K562 (cell line): ENCODE results near the gene PIGC. TPM values are rescaled to one million over a fixed set of nuclear protein-coding genes. Genes with fewer than 3 reads are reported as not detected.

Source experiments
- ELF4 ChIP-seq: fragments of 450-650 bp; formaldehyde crosslinking; IDR thresholded peaks from 2 replicates; pipeline ENCODE4 v1.4.0; 2022; ENCODE audit warnings: missing genetic modification characterization
- GTF2F1 ChIP-seq: IDR thresholded peaks from 2 replicates; pipeline ENCODE4 v1.6.1; 2011; ENCODE audit warnings: low read depth, low read length, improper control_type of control experiment
- HEY1 ChIP-seq: fragments of 250-450 bp; sonication (Bioruptor Pico); IDR thresholded peaks from 2 replicates; pipeline ENCODE4 v1.5.0; 2020; ENCODE audit warnings: mild to moderate bottlenecking, moderate library complexity, borderline replicate concordance
- LARP7 ChIP-seq: fragments of 450-650 bp; IDR thresholded peaks from 2 replicates; pipeline ENCODE4 v1.6.1; 2016
- MAZ ChIP-seq, 2 experiments: fragments of 450-650 bp in 1 of 2; sonication (generic) in 1 of 2; formaldehyde crosslinking; IDR thresholded peaks in 1 of 2; conservative IDR thresholded peaks in 1 of 2; 2 replicates each; pipeline versions ENCODE4 v1.4.0 to v1.5.0; 2020; ENCODE audit warnings: mild to moderate bottlenecking in 1 of 2, missing genetic modification reagents in 1 of 2
- MCM5 ChIP-seq: fragments of 450-650 bp; IDR thresholded peaks from 2 replicates; pipeline ENCODE4 v1.6.1; 2016; ENCODE audit warnings: low read depth
- NCOR1 ChIP-seq: fragments of 450-650 bp; IDR thresholded peaks from 2 replicates; pipeline ENCODE4 v1.6.1; 2016; ENCODE audit warnings: mild to moderate bottlenecking, moderate library complexity
- NR3C1 ChIP-seq: sonication (generic); formaldehyde crosslinking; IDR thresholded peaks from 2 replicates; pipeline ENCODE4 v1.8.1; 2022; ENCODE audit warnings: missing genetic modification reagents
- RB1 ChIP-seq: fragments of 450-650 bp; IDR thresholded peaks from 2 replicates; pipeline ENCODE4 v1.6.1; 2017; ENCODE audit warnings: low read depth, mild to moderate bottlenecking
- RBFOX2 ChIP-seq: fragments of 200-400 bp; formaldehyde crosslinking; IDR thresholded peaks from 2 replicates; pipeline ENCODE4 v1.6.1; 2017; ENCODE audit warnings: low read depth, mild to moderate bottlenecking, low read length, moderate library complexity
- SIX5 ChIP-seq, 2 experiments: IDR thresholded peaks; 2 replicates each; pipeline ENCODE4 v1.6.1; 2011; ENCODE audit warnings: low read length in 2 of 2, borderline replicate concordance in 1 of 2, low read depth in 1 of 2, mild to moderate bottlenecking in 1 of 2, moderate library complexity in 1 of 2; ENCODE audit not compliant: insufficient read depth in 1 of 2
- STAT5A ChIP-seq: IDR thresholded peaks from 2 replicates; pipeline ENCODE4 v1.6.1; 2012; ENCODE audit warnings: low read length, inconsistent platforms, borderline replicate concordance
- U2AF1 ChIP-seq: fragments of 200-400 bp; formaldehyde crosslinking; optimal IDR thresholded peaks from 2 replicates; pipeline ENCODE3; 2017; ENCODE audit warnings: mild to moderate bottlenecking, low read depth, low read length, moderate library complexity
- ZNF696 ChIP-seq: fragments of 250-450 bp; sonication (Bioruptor Pico); conservative IDR thresholded peaks from 2 replicates; pipeline ENCODE4 v1.4.0; 2020; ENCODE audit warnings: mild to moderate bottlenecking, moderate library complexity
- ZNF77 ChIP-seq: fragments of 250-450 bp; sonication (Bioruptor Pico); IDR thresholded peaks from 2 replicates; pipeline ENCODE4 v1.5.0; 2020
- ZNF79 ChIP-seq: fragments of 250-450 bp; sonication (Bioruptor Pico); IDR thresholded peaks from 2 replicates; pipeline ENCODE4 v1.4.0; 2020; ENCODE audit warnings: low read depth, mild to moderate bottlenecking, moderate library complexity
- polyA plus RNA-seq, 8 experiments: library from polyadenylated mRNA; depleted of rRNA in 4 of 8; stranded (reverse) in 5 of 8; unstranded in 3 of 8; fragments of >200 nt; fragmentation: Nextera tagmentation in 2 of 8; fragmentation: Illumina TruSeq in 1 of 8; extraction: Ambion mirVana in 2 of 8; extraction: Trizol in 1 of 8; gene quantifications; 2 replicates each; pipeline versions ENCODE4 v1.2.1 to v1.2.3, GENCODE V29; 2011 to 2014; ENCODE audit warnings: inconsistent platforms in 1 of 8, missing spikeins in 1 of 8
- total RNA-seq, 7 experiments: library from RNA; depleted of rRNA in 6 of 7; stranded (reverse); fragments of >200 nt in 6 of 7; fragmentation: Illumina TruSeq in 2 of 7; extraction: Trizol in 2 of 7; gene quantifications; 2 replicates each; pipeline versions ENCODE4 v1.2.1 to v1.2.3, GENCODE V29; 2011 to 2021; ENCODE audit warnings: low replicate concordance in 1 of 7
- TF ChIP-seq, protein P1 (sequence below): fragments of 250-450 bp; sonication (Bioruptor Pico); IDR thresholded peaks from 2 replicates; pipeline ENCODE4 v1.9.0; 2021; ENCODE audit warnings: mild to moderate bottlenecking, inconsistent platforms
- TF ChIP-seq, protein P2 (sequence below): sonication (generic); formaldehyde crosslinking; IDR thresholded peaks from 2 replicates; pipeline ENCODE4 v1.8.0; 2023; ENCODE audit warnings: missing genetic modification reagents, mild to moderate bottlenecking, borderline replicate concordance
- TF ChIP-seq, protein P3 (sequence below): fragments of 250-450 bp; sonication (Bioruptor Pico); IDR thresholded peaks from 2 replicates; pipeline ENCODE4 v1.8.0; 2022; ENCODE audit warnings: moderate library complexity, mild to moderate bottlenecking, inconsistent platforms
- TF ChIP-seq, protein P4 (sequence below): fragments of 250-450 bp; sonication (Bioruptor Pico); IDR thresholded peaks from 2 replicates; pipeline ENCODE4 v1.9.0; 2021; ENCODE audit warnings: mild to moderate bottlenecking

Gene PIGC
- total and polyA plus RNA-seq, 9 of the 15 experiments (the other 6 are each of a cell fraction or from before 2014, with no cell fraction given): 30.5 to 97.9 (median 54.7) TPM

DNA sequence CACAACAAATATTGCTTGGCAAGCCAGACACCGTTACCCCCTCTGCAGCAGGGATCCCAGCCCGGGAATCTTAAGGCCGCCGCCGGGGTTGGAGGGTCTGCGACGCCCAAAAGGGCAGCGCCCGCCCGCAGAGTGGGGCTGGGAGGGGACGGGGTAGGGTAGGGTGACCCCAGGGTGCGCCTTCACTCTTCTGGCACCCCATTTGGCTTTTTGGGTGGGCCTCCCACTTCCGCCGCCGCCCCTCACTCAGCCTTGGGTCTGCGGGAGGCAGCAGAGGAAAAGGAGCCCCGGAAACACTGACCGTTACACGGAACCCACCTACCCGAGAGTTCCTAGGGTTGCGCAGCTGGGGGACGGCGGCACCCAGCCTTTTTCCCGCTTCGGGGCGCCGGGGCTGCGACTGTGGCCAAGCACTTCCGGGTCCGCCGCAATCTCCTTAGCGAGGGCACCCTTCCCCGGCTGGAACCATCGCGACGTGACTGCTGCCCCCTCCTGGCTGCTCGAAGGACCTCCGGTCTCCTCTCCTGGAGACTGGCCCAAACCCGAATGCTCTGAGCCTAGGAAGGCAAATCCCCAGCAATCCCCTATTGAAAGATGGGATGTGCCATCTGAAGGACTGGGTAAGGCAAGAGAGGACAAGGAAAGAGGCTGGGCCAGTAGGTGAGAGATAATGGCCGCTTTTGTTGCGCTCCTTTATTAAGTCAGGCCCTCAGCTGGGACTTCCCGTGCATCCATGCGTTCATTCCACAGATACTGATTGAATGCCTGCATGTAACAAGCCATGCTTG lies at the start of gene PIGC (continued):
- TF ChIP-seq, protein P1, sequence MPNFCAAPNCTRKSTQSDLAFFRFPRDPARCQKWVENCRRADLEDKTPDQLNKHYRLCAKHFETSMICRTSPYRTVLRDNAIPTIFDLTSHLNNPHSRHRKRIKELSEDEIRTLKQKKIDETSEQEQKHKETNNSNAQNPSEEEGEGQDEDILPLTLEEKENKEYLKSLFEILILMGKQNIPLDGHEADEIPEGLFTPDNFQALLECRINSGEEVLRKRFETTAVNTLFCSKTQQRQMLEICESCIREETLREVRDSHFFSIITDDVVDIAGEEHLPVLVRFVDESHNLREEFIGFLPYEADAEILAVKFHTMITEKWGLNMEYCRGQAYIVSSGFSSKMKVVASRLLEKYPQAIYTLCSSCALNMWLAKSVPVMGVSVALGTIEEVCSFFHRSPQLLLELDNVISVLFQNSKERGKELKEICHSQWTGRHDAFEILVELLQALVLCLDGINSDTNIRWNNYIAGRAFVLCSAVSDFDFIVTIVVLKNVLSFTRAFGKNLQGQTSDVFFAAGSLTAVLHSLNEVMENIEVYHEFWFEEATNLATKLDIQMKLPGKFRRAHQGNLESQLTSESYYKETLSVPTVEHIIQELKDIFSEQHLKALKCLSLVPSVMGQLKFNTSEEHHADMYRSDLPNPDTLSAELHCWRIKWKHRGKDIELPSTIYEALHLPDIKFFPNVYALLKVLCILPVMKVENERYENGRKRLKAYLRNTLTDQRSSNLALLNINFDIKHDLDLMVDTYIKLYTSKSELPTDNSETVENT (CRISPR knock-in tag): 0 out of 2 replicates have a peak, but pooled peaks have one; percentile 67
- TF ChIP-seq LARP7: peak; percentile 72; the same call in 1 of the 2 replicates
- TF ChIP-seq HEY1 (CRISPR knock-in tag): no peak; the same call in 1 of the 2 replicates
- TF ChIP-seq, protein P2, sequence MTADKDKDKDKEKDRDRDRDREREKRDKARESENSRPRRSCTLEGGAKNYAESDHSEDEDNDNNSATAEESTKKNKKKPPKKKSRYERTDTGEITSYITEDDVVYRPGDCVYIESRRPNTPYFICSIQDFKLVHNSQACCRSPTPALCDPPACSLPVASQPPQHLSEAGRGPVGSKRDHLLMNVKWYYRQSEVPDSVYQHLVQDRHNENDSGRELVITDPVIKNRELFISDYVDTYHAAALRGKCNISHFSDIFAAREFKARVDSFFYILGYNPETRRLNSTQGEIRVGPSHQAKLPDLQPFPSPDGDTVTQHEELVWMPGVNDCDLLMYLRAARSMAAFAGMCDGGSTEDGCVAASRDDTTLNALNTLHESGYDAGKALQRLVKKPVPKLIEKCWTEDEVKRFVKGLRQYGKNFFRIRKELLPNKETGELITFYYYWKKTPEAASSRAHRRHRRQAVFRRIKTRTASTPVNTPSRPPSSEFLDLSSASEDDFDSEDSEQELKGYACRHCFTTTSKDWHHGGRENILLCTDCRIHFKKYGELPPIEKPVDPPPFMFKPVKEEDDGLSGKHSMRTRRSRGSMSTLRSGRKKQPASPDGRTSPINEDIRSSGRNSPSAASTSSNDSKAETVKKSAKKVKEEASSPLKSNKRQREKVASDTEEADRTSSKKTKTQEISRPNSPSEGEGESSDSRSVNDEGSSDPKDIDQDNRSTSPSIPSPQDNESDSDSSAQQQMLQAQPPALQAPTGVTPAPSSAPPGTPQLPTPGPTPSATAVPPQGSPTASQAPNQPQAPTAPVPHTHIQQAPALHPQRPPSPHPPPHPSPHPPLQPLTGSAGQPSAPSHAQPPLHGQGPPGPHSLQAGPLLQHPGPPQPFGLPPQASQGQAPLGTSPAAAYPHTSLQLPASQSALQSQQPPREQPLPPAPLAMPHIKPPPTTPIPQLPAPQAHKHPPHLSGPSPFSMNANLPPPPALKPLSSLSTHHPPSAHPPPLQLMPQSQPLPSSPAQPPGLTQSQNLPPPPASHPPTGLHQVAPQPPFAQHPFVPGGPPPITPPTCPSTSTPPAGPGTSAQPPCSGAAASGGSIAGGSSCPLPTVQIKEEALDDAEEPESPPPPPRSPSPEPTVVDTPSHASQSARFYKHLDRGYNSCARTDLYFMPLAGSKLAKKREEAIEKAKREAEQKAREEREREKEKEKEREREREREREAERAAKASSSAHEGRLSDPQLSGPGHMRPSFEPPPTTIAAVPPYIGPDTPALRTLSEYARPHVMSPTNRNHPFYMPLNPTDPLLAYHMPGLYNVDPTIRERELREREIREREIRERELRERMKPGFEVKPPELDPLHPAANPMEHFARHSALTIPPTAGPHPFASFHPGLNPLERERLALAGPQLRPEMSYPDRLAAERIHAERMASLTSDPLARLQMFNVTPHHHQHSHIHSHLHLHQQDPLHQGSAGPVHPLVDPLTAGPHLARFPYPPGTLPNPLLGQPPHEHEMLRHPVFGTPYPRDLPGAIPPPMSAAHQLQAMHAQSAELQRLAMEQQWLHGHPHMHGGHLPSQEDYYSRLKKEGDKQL (CRISPR knock-in tag): 0 out of 2 replicates have a peak, but pooled peaks have one; percentile 40
- peak; percentile 92 for TF ChIP-seq RBFOX2
- no peak for TF ChIP-seq ZNF79
- no peak for TF ChIP-seq STAT5A
- 0 out of 2 replicates have a peak, but pooled peaks have one; percentile 23 for TF ChIP-seq NR3C1 (CRISPR knock-in tag)
- no peak for TF ChIP-seq MCM5
- TF ChIP-seq ZNF696 (CRISPR knock-in tag): no peak
- TF ChIP-seq, protein P3, sequence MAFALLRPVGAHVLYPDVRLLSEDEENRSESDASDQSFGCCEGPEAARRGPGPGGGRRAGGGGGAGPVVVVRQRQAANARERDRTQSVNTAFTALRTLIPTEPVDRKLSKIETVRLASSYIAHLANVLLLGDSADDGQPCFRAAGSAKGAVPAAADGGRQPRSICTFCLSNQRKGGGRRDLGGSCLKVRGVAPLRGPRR (CRISPR knock-in tag): no peak
- TF ChIP-seq MAZ (CRISPR knock-in tag; conservative IDR thresholded peaks at IDR 0.05 in 1 of 2, IDR thresholded peaks at IDR 0.05 in 1 of 2): peak; percentile 66 to 73
- peak; percentile 73; the same call in 1 of the 2 replicates for TF ChIP-seq GTF2F1
- TF ChIP-seq SIX5 (IDR thresholded peaks at IDR 0.05; ENCODE audit: borderline replicate concordance in 1 of 2, insufficient read depth in 1 of 2, low read depth in 1 of 2, low read length in 2 of 2): no peak
- TF ChIP-seq, protein P4, sequence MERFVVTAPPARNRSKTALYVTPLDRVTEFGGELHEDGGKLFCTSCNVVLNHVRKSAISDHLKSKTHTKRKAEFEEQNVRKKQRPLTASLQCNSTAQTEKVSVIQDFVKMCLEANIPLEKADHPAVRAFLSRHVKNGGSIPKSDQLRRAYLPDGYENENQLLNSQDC (CRISPR knock-in tag): no peak
- TF ChIP-seq U2AF1: no peak
- TF ChIP-seq ELF4 (CRISPR knock-in tag): peak; percentile 81
- TF ChIP-seq NCOR1: no peak
- peak; percentile 97 for TF ChIP-seq RB1
- TF ChIP-seq ZNF77 (CRISPR knock-in tag): no peak
